HG03378 (cell line): ENCODE results near the gene ARMC7.
"Not testable (repeated sequence)": the region's sequence is repeated elsewhere in the genome, so short reads cannot be mapped to it uniquely, and the experiment has no call there.

Experiments used
- ATAC-seq: cut with Tn5 transposase; IDR thresholded peaks from one replicate; pipeline ENCODE4 v1.9.1; 2021; ENCODE audit warnings: mild to moderate bottlenecking, moderate library complexity; ENCODE audit not compliant: unreplicated experiment

ARMC7 gene

GRCh38 chr17:75127936-75128335 is 18.2 kb downstream of the ARMC7 start:
- ATAC-seq: not testable (repeated sequence)

- no peak for ATAC-seq
Measured at GRCh38 chr17:75128694-75129505, 19.1 kb downstream of the ARMC7 start.

GRCh38 chr17:75129576-75129975 is 19.8 kb downstream of the ARMC7 start:
- ATAC-seq: no peak

GRCh38 chr17:75130059-75130631 is 20.4 kb downstream of the ARMC7 start:
- no peak for ATAC-seq

GRCh38 chr17:75130632-75131277 is 21.0 kb downstream of the ARMC7 start:
- ATAC-seq: no peak

- ATAC-seq: peak; percentile 57
Measured at GRCh38 chr17:75131278-75132017, 21.7 kb downstream of the ARMC7 start, which contains the start of gene NT5C. TSS of gene NT5C (minus strand) at chr17:75131742. CDS start at chr17:75131707, 35 bp downstream.

GRCh38 chr17:75132018-75133000 is 22.5 kb downstream of the ARMC7 start:
- ATAC-seq: not testable (repeated sequence)

- ATAC-seq: no peak
Measured at GRCh38 chr17:75133001-75133400, 23.2 kb downstream of the ARMC7 start.

GRCh38 chr17:75133607-75134347 is 24.0 kb downstream of the ARMC7 start:
- not testable (repeated sequence) for ATAC-seq

GRCh38 chr17:75135452-75135851 is 25.7 kb downstream of the ARMC7 start:
- ATAC-seq: no peak

- ATAC-seq: no peak
Measured at GRCh38 chr17:75135946-75136345, 26.2 kb downstream of the ARMC7 start.

GRCh38 chr17:75137762-75138161 is 28.0 kb downstream of the ARMC7 start:
- ATAC-seq: not testable (repeated sequence)

- ATAC-seq: no peak
Measured at GRCh38 chr17:75138519-75138918, 28.8 kb downstream of the ARMC7 start.

GRCh38 chr17:75142236-75142971 is 32.6 kb downstream of the ARMC7 start:
- ATAC-seq: no peak

GRCh38 chr17:75144816-75145512 is 35.2 kb downstream of the ARMC7 start:
- ATAC-seq: no peak

- ATAC-seq: no peak
Measured at GRCh38 chr17:75146592-75146991, 36.8 kb downstream of the ARMC7 start.

- no peak for ATAC-seq
Measured at GRCh38 chr17:75147878-75148546, 38.2 kb downstream of the ARMC7 start.
